Globus pallidus (tissue), 1 donor: ENCODE data around the gene SLC2A13.
"Not testable (repeated sequence)": the region's sequence is repeated elsewhere in the genome, so short reads cannot be mapped to it uniquely, and the experiment has no call there.

Source experiments
- DNase-seq: peaks from one replicate; pipeline ENCODE4 v3.0.0-alpha.2; 2015; ENCODE audit warnings: low spot score

Gene SLC2A13

DNA sequence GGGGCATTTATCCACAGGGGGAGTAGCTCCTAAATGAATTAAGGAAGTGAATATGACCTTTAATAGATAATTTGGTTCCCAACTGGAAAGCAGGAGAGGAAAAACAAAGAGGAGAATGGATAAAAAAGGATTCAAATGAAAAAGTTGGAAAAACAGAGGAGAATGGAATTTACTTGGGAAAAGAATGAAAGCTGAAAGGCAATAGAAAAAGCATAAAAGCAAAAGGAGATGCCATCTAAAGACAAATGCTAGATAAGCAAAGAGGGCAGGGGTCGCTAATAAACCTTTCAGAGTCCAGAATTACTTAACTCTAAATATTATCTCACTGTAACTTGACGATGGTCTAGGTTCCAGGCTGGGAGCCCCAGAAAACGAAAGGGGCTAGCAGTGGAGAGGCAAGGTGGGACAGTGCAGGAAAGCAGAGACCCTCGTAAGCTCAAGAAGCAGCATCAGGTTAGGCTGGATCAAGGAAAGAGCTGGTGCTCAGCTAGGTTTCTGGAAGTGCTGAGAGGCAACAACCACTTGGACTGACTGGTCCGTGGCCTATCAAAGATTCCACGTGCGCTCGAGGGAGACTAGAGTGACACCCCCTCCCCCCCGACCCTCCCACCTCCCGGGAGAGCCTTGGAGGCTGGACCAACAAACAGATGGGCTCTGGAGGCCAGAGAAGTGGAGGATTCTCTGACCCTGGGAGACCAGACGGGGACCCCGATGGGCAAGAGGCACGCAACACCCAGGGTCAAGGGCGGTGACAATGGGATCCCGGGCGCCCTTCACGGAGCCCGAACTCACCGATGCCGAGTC is 1.2 kb downstream of the SLC2A13 start:
- no peak for DNase-seq

DNA sequence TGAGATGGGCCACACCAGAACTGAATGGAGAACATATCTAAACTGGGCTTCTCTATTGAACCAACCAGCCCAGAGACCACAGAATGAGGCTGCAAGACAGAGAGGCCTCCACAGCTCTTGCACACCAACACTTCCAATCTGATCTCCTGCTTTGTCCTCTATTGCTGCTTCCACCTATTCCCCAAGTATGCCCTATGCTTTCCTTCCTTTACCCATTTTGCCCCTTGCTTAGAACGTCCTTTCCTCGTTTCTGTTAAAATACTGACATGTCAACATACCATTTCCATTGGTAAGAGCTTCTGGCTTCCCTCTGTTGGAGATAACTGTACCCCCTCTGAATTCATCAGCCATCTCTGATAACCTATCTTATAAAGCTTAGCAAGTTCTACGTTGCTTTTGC is 2.8 kb downstream of the SLC2A13 start:
- no peak for DNase-seq

DNA sequence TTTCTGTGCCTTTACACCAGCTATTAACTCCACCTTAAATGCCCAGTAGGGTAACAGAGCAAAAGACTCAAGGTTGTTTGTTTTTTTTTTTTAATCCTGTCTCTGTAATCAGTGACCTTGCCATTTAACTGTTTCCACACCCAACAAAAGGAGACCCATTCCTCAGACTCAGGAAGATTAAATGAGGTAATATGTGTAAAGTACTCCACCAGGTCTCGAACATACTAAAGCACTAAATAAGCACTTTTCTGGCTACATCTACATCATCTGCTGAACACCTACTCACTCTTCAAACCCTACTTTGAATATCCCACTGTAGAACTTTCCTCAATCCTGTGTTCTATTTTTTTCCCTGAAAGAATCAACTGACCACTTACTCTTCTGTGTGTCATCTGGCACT is 4.1 kb downstream of the SLC2A13 start:
- no peak for DNase-seq

DNA sequence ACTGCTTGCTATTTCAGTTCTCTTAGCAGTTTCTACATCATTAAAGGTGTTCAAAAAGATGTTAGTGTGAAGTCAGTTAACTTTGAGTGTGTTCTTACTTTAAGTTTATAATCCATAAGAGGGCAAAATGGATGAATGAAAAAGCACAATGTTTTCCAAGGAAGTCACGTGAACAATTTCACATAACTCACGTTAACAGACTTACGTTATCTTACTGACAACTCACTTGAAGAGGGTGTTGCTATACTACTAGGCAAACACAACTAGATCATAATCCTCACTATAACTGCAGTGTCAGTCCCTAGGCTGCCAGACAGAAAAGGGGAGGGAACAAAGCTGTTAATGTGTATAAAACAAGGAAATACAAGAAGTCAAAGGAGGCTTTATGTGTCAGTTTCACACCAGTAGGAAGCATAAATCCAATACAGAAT is 6.4 kb downstream of the SLC2A13 start:
- DNase-seq, result no peak

DNA sequence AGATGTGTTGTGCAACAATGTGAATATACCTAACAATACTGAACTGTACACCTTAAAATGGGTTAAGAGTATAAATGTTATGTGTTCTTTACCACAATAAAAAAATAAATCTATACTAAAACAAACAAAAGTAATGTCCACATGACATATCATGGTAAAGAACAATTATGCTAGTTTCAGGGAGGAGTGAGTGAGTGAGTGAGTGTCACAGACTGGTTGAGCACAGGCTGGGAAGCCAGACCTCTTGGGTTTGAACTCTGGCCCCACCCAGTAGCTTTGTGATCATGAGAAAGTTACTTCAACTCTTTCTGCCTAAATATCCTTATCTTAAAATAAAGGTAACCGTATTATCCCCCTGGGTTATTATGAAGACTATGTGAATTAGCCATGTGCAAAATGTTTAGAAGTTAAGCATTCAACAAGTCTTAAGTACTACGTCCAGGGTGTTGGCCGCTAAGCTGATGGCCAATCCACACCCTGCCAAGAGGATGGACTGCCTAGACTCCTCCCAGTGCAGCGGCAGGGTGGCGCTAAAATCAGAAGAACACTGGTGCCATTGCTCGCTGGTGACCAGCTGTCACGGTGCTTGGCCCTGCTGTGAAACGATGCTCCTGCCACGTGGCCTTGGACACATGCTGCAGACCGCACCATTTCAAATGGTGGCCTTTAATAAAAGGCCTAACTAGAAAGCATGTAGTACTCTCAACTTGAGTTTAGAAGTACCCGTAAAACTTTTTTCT is 7.3 kb downstream of the SLC2A13 start:
- DNase-seq, result no peak

DNA sequence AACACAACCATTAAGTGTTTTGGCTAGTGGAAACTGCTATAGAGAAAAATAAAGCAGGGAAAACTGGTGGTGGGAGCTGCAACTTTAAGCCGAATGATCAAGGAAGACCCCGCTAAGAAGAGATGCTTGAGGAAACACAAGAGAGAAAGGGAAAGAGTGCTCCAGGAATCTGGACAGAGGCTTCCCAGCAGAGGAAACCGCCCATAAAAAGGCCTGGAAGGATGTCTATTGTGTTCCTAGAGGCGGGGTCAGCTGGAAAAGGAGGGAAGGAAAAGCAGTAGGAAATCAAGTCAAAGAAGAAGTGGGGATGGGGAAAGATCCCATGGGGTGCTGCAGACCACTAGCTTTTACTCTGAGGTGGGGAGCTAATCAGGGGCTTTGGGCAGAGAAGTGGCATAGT is 12.4 kb downstream of the SLC2A13 start:
- DNase-seq, result no peak

DNA sequence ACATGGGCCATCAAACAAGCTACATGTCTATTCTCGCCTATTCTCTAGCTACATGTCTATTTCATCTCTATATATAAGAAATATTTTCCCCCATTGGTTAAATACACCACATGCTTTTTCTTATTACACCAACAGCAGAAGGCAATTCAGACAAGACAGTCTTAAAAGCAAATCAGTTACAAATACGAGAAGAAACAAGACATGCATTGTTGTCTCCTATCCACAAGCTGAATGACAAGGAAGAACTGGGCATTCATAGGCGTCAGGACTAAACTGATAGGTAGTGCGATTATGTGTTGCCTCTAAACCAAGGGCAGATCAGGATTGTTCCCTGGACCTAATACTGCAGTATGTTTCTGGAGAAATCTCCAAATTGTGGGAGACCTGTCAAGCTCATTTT is 19.4 kb downstream of the SLC2A13 start:
- no peak for DNase-seq

DNA sequence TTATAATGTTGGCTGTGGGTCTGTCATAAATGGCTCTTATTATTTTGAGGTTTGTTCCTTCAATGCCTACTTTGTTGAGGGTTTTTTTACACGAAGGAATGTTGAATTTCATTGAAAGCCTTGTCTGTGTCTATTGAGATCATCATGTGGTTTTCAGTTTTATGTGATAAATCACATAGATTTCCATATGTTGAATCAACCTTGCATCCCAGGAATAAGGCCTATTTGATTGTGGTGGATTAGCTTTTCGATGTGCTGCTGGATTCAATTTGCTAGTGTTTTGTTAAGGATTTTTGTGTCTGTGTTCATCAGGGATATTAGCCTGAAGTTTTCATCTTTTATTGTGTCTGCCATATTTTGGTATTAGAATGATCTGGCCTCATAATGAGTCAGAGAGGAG is 27.6 kb downstream of the SLC2A13 start:
- DNase-seq, result no peak

DNA sequence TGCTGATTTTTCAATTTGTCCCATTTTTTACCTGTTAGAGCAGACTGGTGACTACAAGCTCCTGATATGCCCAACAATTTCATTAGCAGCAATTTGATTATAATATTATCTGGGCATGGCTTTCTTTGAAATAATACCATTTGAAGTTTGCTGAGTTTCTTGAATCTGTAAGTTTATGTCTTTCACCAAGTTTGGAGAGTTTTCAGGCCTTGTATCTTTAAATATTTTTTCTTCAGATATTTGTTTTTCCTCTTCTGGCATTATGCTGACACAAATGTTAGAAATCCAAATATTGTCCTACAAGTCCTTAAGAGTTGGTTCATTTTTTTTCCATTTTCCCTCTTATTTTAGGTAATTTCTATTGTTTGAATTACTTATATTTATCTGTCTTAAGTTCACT is 30.4 kb downstream of the SLC2A13 start:
- DNase-seq, result no peak

DNA sequence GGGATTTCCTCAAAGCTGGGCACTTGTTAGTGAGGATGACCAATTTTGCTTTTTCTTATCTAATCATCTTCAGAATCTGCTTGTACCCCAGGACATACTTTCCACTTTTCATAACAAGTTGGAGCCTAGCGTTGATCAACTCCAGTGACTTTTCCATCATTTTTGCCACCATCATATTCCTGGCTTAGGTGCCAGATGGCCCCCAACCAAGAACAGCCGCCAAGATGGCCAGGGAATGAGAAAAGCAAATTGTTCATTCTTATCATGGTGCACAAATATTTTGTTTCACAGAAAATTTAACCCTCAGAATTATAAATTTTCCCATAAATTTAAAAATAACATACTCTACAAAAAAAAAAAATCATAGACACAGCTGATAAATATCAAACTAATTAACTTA is 37.5 kb downstream of the SLC2A13 start:
- no peak for DNase-seq

DNA sequence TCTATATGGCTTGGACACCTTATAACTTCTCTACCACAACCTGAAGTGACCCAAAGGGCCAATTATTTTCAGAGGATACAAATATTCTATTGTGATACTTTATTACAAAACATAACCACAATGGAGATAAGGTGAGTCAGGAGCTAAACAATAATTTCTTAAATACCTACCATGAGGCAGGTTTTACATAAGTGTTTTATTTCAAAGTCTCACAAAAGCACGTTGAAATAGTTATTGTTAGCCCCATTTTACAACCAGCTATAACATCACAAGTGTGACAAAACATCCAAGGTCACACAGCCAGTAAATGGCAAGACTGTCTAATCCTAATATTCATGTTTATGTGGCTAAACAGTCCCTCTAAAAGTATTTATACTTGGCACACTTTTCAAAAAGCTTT is 40.2 kb downstream of the SLC2A13 start:
- DNase-seq, result no peak

DNA sequence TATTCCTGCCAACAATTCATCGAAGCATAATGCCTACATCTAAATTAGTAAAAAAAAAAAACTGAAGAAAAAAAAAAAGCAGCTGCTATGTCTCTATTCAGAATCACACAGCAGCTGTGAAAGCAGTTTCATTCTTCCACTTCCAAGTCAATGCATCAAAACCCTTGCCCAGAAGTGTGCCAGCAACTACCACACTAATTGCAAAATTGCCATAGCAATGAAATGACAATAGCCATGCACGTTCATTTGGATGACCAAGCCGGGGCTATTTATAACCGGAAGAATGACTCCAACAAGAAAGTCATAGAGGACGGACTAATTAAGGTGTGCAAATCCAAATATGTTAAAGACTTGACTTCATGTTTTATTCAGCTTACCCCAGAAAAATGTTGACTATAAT is 42.5 kb downstream of the SLC2A13 start:
- DNase-seq, result peak; percentile 14

DNA sequence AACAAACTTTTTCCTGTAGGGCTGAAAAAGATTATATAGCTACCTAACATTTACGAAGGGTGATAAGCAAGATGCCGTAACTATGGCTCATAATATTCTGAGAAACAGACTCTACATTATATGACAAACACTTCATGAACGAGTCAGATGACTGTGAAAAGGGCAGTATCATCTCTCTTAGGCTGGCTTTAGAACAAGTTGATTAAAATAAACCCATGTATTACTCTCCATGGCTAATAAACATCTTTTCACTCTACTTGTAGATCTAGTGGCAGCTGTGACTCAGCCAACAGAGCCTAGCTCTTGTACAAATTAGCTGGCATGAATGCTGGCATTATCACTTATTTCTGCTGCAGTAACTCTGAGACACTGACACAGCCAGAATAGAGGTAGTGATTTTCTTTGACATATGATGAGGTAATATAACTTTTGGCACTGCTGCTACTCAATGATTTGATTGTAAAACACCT is 47.1 kb downstream of the SLC2A13 start:
- DNase-seq, result peak; percentile 22

DNA sequence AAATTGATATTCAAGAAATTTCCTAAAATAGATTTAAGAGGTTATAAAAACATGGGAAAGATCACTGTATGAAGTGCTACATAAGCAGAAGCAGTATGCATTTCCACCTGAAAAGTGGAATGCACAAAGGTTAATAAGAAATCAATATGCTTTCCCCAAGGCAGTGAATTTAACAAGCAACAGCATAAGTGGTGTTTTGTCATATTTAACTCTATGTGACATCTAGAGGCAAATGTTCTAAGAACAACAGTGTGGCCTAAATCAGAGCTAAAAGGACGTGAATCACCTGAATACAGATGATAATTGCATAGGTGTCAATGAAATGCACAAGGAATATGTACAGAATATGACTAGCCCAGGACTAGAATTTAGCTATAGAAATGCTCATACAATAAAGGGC is 49.5 kb downstream of the SLC2A13 start:
- no peak for DNase-seq

DNA sequence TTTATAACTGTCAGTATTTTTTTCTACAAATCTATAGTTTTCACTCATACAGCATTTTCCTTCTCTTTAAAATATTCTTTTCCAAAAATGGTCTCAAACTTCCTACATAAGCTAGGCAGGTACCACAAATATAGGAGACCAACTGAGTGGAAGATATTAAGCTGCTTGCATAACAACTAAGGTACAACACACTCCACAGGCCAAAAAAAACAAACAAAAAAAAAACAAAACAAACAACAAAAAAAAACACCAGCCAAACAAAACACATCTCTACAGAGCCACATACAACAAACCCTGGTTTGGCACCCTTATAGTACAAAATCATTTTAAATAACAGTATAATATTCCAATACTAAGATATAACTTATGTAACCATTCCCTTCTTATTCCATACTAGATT is 50.1 kb downstream of the SLC2A13 start:
- DNase-seq, result no peak

DNA sequence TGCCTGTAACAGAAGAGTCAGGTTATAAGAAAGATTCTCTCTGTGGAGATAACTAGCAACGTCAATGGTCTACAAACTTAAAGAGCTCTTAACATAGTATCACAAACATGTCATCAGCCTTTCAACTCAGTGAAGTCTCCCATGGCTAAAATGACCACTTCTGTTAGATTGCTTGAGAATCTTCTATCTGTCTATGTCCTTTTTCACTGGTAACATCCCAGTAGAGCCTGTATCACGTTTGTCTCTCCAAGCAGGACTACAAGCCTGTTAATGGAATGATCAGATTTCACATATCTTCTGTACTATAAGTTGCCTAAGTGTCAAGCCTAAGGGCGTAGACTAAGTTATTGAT is 50.7 kb downstream of the SLC2A13 start:
- DNase-seq, result no peak

DNA sequence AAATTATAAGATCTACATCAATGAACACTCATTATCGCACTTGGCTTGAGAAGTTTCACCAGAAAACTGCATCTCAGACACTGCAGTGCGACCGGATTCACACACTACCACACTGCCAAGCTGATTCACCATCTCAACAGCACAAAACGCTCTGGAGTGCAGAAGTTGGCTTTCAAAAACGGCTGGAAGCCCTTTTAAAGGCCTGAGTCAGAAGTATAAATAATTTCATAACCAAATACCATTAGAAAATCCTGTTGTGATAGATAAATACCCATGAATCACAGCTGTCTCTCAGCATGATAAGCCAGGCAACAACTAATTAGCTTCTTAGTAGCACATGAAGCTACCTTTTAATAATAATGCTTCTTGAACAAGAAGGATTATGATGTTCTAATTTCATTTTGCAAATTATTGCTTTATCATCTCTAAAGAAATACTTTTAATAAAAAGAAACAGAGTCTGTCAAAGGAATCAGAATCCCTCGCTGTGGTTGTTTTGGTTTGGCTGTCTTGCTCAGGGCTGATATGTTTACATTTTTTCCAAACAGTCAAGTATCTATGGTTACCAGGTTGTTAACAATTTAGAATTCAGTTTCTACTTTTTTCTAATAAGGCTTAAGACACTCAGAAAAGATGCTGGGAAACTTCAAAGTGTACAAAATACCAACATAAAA is 51.2 kb downstream of the SLC2A13 start:
- no peak for DNase-seq

DNA sequence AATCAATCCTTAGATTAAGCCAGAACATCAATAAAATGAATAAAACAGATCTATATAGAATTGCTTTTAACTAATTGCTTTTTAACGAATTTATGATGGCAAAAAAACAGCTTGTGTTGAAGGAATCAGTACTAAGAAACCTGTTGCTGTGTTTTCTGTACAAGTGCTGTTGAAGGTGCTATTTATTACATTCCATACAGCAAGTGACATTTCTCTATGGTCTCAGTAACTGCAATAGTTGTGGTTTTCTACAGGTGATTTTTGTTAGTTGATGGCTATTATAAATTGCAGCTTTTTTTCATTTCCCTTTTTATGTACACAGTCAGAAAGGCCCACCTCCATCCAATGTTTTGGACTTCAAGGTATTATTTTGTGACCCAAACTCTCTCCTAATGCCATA is 56.6 kb downstream of the SLC2A13 start:
- no peak for DNase-seq

DNA sequence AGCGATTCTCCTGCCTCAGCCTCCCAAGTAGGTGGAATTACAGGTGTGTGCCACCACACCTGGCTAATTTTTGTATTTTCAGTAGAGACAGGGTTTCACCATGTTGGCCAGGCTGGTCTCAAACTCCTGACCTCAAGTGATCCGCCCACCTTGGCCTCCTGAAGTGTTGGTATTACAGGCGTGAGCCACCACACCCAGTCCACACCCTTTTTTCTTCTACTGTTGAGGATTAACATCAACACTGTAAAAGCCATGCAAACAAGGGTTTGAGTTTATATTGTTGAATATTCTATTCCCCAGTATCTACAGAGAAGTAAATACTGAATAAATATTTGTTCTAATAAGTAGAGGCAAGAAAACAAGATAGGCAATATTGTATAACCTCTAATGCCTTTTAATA is 58.9 kb downstream of the SLC2A13 start:
- not testable (repeated sequence) for DNase-seq

DNA sequence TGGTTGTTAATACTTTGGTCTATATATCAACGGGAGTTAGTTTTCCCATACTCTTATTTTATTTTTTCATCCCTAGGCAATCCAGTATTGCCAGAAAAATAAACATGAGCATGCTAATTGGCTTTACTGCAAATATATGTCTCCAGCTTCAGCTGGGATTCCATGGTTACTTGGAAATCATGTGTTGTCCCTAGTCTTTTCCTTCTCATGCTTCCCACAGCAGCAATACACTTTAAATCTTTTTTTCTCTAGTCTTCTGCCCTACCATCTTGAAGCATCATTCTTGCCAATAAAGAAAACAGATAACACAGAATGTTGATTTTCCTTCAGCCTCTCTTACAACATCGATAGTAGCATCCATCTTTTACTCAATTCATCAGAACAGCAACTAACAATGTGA is 60.2 kb downstream of the SLC2A13 start:
- no peak for DNase-seq

DNA sequence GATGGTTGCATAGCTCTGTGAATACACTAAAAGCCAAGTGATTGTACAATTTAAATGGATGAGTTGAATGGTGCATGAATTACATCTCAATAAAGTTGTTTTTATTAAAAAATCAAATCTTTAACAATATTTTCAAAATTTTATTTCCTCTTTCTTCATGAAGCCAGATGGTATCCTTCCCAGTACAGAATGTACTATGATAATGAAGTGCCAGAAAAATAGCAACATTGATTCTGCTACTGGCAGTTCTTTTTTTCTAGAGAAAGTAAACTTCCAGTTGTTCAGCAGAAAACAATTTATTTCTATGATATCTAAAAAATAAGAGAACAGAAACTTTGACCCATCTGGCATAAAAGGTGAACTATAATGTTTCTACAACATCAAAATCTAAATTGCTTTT is 61.5 kb downstream of the SLC2A13 start:
- no peak for DNase-seq

DNA sequence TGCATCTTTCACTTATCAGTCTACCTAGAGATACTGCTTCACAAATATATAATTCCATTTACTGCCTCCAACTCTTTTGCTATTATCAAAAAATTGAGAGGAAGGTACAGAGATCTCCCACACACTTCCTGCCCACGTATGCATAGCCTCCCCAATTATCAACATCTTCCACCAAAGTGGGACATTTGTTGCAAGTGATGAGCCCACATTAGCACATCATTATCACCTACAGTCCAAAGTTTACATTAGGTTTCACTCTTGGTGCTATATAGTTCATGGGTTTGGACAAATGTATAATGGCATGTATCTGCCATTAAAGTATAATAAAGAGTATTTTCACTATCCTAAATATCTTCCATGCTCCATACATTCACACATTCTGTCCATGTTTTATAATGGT is 66.3 kb downstream of the SLC2A13 start:
- DNase-seq, result no peak

DNA sequence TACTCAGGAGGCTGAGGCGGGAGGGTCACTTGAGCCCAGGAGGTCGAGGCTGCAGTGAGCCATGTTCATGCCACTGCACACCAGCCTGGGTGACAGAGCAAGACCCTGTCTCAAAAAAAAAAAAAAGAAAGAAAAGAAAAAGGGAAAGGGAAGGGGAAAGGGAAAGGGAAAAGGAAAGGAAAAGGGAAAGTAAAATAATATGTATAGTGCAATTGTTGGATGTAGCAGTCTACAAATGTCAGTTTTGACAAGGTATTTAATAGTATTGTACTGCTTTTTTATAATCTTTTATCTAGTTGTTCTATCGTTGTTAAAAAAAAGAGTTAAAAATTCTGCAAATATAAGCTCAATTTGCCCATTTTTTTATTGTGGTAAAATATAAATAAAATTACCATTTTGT is 67.3 kb downstream of the SLC2A13 start:
- no peak for DNase-seq
